ENCODE measurements around the gene F2R.
"Not testable (repeated sequence)": the region's sequence is repeated elsewhere in the genome, so short reads cannot be mapped to it uniquely, and the experiment has no call there.

The F2R gene

DNA sequence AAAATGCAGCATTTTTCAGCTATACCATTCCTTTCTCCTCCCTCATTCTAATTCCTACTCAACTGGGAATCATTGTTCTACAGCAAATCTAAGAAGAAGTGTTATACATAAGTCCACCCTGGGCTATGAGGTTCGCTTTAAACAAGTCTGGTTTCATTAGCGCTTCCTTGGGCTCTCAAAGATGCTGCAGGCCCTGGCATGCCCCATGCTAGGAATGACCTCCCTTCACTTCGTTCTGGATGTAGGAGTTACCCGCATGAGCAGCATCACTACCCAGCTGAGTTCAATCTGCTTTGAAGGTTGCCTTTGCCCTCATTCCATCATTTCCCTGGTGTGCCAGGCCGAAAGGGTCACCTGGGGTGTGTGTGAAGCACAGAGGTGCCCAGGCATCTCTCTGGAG, 35.4 kb downstream of the F2R start:
- no peak for DNase-seq (ENCODE audit: low read depth in 2 of 2, low spot score in 1 of 2)

DNA sequence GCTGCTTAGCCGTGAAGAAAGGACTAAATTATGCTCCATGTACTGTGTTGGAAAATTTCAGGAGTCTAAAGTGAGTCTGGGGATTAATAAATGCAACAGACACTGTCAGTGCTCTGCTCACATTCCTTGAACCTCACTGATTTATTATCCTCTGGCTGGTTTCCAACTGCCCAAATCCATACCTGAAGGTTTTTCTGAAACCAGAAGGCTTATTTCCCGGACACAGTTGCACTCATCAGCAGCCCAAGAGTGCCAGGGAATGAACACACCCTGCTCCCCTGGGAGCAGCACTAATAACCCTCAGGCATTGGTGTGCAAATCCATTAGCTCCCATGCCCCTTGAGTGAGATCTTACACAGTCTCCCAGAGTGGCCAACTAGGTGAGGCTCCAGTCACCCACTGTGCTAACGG, 38.7 kb downstream of the F2R start:
- DNase-seq (ENCODE audit: low read depth in 2 of 2, low spot score in 1 of 2), result no peak

DNA sequence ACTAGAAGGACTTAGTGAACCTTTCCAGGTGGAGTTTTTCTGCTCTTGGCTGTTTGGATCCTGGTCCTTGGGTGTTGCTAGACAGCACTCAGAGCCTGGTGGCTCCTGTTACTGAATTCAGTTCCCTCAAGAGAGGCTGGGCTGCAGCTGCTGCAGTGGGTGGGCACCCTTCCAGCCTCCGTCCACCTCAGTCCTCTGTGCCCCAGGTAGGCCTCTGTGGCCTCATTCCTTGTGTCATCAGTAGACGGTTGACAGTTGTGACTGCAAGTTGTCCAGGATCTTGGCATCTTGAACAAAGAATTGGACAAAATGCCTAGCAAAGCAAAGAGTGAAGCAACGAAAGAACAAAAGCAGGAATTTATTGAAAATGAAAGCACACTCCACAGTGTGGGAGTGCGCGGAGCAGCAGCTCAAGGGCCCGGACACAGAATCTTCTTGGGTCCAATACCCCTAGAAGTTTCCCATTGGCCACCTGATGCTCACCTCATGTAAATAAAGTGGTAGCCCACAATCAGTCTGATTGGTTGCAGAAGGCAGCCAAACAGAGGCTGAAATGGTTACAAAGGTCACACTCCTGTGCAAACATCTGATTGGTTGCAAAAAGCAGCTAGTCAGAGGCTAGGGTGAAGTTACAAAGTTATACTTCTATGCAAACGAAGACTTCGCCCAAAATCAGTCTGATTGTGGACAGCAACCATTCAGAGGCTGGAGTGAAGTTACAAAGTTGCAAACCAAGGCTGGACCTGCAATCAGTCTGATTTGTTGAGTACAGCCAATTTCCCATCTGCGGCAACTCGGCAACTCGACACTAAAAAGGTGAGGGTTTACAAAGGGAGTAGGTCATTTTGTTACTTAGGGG, 40.1 kb downstream of the F2R start:
- no peak for DNase-seq (ENCODE audit: low read depth in 2 of 2, low spot score in 1 of 2)

DNA sequence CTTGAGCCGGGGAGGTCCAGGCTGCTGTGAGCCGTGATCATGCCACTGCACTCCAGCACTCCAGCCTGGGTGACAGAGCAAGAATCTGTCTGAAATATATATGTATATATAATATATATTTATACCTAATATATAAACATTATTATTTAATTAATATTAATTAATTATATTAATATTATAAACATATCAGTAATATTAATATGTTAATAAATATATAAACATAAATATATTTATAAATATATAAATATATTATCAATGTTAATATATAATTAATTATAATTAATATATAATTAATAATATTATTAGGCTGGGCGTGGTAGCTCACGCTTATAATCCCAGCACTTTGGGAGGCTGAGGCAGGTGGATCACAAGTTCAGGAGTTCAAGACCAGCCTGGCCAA, 41.1 kb downstream of the F2R start:
- no peak for DNase-seq (ENCODE audit: low read depth in 2 of 2, low spot score in 1 of 2)

DNA sequence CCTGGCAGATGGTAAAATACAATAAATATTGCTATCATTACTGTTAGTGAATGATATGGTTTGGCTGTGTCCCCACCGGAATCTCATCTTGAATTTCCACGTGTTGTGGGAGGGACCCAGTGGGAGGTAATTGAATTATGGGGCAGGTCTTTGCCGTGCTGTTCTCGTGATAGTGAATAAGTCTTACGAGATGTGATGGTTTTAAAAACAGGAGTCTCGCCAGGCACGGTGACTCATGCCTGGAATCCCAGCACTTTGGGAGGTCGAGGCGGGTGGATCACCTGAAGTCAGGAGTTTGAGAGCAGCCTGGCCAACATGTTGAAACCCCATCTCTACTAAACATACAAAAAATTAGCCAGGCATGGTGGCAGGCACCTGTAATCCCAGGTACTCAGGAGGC, 45.2 kb downstream of the F2R start:
- not testable (repeated sequence) for DNase-seq (ENCODE audit: low read depth in 2 of 2, low spot score in 1 of 2)

DNA sequence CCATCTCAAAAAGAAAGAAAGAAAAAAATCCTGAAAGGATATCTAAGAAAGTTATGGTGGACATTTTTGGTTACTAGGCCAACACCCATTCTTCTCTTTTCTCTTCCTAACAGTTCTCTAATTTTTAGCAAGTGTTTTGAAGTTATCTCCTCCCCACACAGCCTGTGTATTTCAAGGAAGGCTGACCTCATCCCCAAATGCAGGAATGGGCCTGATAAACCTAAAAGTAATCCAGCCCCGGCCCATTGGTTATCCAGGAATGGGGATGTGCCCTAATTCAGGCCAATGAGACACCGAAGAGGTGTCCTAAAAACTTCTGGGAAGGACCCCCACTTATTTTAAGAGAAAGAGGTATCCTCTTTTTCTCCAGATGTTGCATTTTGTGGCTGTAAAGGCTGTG, 46.6 kb downstream of the F2R start:
- DNase-seq (ENCODE audit: low read depth in 2 of 2, low spot score in 1 of 2), result no peak

DNA sequence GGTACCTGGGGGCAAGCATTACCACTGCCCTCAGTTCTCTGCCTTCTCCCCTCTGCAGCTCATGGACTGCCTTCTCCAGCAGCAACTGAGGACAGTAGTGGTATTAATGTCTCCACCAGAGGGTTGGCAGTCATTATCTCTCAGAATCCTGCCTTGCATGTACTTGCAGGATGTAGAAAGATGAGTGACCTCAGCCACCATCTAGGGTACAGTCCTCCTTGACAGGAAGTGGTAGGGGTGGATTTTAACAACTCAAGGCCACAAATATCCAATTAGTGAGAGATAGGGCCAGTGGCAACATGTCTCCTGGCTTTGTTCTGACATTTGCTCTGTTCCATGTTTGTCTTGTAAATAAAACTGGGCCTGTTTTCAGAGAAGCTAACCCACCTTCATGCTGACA, 47.2 kb downstream of the F2R start:
- DNase-seq (ENCODE audit: low read depth in 2 of 2, low spot score in 1 of 2), result no peak

DNA sequence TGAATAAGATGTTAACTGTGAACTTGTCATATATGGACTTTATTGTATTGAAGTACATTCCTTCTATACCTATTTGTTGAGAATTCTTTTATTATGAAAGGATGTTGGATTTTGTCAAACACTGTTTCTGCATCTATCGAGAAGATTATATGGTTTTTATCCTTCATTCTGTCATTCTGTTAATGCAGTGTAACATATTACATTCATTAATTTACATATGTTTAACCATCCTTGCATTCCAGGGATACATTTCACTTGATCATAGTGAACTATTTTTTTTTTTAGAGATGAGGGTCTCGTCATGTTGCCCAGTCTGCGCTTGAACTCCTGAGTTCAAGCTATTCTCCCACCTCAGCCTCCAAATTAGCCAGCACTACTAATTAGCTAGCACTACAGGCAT, 48.4 kb downstream of the F2R start:
- DNase-seq (ENCODE audit: low read depth in 2 of 2, low spot score in 1 of 2), result no peak

DNA sequence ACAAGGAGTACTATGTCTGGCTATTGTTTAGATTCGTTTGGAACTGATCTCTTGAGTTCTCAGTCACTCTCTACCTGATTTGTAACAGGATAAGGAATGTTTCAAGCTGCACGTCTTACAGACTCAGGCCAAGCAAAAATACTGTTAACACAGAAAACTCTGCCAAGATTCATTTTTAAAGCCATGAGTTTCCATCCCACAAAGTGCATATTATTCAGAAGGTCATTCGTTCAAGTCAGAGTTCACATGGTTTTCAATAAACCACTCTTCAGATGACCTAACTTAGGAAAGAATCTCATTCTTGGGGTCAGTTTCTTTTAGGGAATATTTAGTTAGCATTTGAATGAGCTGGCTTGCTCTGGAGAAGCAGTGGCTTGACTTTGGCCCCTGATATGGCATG, 49.3 kb downstream of the F2R start:
- no peak for DNase-seq (ENCODE audit: low read depth in 2 of 2, low spot score in 1 of 2)

DNA sequence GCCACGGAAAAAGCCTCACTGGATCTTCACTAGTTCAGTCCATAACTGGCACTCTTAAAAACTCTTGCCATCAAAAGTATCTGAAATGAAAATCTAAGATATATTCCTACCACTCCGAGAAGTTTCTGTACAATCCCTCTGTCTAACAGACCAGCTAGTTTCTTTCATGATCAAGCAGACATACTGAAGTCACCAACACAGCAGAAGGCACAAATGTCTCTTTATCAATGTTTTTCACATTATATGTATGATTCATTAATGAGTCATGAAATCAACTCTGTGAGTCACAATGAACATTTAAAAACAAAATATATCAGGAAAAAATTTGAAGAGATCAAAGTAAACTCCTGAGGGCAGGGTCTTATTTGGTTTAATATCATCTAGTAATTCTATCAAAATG, 50.8 kb downstream of the F2R start:
- no peak for DNase-seq (ENCODE audit: low read depth in 2 of 2, low spot score in 1 of 2)

DNA sequence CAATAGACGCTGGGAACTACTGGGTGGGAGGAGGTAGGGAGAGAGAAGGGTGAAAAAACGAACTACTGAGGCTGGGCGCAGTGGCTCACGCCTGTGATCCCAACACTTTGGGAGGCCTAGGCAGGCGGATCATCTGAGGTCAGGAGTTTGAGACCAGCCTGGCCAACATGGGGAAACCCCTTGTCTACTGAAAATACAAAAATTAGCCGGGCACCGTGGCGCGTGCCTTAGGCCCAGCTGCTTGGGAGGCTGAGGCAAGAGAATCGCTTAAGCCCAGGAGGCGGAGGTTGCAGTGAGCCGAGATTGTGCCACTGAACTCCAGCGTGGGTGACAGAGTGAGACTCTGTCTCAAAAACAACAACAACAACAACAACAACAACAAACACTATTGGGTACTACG, 55.1 kb downstream of the F2R start:
- DNase-seq (ENCODE audit: low read depth in 2 of 2, low spot score in 1 of 2), result not testable (repeated sequence)

DNA sequence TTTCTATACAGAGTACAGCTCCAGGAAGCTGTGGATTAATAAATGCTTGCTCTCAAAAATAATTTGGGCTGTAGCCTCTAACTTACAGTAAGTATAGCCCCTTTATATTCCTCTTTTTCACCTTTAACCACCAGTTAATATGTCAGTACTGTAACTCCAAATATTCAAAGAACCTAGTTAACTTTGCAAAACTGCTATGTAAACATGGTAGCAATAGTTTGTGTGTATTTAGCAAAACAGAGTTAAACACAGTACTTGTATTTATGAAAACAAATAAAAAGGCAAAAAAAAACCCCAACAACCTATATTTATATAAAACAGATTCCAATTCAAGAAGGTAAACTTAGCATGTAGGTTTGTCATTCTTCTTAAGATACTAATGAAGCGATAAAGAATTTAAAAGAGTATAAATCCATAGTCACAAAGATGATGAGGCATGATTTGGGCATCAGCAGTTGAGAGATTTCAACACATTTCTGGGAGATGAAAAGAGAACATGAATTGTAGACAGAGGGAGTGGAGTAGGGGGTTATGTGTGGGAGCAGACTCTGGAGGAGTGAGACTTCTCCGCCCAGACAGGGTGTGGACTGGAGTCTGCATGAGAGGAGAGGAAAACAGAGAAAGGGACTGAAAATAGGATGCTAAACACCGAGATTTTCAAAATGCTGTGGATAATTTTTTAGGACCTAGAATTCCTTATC, 55.9 kb downstream of the F2R start:
- DNase-seq (ENCODE audit: low read depth in 2 of 2, low spot score in 1 of 2), result no peak

DNA sequence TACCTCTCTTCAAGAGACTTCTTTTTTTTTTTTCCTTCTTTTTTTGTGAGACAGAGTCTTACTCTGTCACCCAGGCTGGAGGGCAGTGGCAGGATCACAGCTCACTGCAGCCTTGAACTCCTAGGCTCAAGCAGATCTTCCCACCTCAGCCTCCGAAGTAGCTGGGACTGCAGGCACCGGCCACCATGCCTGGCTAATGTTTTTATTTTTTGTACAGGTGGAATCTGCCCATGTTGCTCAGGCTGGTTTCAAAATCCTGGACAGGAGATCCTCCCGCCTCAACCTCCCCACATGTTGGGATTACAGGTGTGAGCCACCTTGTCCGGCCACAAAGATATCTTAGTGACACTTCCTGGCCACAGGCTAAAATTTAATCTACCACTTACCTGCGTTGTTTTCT, 60.0 kb downstream of the F2R start:
- no peak for DNase-seq (ENCODE audit: low read depth in 2 of 2, low spot score in 1 of 2)

DNA sequence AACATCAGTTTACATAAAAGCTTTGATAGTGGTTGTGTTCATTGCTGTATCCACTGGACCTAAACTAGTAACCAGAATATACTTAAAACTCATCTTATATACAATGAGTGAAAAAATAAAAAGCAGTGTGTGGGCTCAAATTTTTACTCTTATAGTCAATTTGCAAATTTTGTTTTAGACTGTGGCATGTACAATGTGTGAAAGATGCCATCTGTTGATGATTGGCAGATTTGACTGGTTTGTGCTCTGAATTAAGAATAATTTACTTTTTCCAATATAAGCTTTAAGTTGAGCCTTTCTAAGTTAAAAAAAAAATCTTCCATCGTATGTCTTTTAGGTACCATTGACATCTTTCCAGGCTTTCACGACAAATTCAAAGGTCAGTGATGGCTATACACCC, 60.5 kb downstream of the F2R start:
- DNase-seq (ENCODE audit: low read depth in 2 of 2, low spot score in 1 of 2), result no peak

DNA sequence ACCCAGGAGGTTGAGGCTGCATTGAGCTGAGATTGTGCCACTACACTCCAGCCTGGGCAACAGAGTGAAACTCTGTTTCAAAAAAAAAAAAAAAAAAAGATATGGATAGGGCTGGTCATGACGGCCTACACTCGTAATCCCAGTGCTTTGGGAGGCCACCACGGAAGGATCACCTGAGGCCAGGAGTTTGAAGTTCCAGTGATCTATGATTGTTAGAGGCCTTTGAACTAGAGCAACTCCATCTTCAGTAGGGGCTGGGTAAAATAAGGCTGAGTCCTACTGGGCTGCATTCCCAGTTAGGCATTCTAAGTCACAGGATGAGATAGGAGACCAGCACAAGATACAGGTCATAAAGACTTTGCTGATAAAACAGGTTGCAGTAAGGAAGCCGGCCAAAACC, 64.7 kb downstream of the F2R start:
- not testable (repeated sequence) for DNase-seq (ENCODE audit: low read depth in 2 of 2, low spot score in 1 of 2)

DNA sequence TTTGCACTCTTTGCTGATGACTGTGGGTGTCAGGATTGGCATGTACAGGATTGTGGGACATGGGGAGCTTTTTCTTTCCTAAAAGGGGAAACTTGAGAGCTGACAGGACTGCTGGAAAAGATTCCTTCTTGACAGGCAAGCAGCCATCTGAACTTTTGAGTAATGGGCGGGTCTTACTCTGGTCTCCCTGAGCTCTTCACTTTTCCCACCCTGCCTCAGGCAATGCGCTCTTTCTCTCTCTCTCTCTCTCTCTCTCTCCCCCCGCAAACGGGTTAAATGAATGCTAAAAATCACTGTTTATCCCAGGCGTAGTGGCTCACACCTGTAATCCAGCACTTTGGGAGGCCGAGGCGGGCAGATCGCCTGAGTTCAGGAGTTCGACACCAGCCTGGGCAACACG, 65.8 kb downstream of the F2R start:
- no peak for DNase-seq (ENCODE audit: low read depth in 2 of 2, low spot score in 1 of 2)

DNA sequence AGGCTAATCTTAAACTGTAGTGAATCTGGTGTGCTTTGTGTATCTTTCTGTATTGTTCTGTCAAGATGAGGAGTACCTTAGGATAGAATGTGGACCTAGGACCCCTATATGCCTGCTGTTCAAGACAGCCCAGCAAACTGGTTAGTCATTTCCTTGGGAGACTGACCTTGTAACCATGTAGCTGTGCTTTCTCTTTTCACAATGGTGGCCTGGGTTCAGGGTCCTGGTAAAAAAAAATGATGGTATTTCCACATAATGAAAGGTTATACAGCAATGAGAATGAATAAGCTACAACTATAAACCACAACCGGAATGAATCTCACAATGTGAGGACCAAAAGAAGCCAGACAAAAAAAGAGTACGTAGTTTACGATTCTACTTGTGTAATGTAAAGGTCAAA, 66.5 kb downstream of the F2R start:
- no peak for DNase-seq (ENCODE audit: low read depth in 2 of 2, low spot score in 1 of 2)
